LNCaP clone FGC (cell line): ENCODE measurements around the gene MKX.

ENCODE experiments used
- DNase-seq: peaks from one replicate; pipeline ENCODE4 v3.0.0-alpha.2; 2011; ENCODE audit warnings: low read depth
- H3K4me3 ChIP-seq: 2 replicates; pipeline ENCODE4 v1.5.1; 2011; ENCODE audit warnings: mild to moderate bottlenecking, low read depth, low read length, control low read depth
- TF ChIP-seq, protein P1 (sequence below): IDR thresholded peaks from 2 replicates; pipeline ENCODE4 v1.5.1; 2012; ENCODE audit warnings: mild to moderate bottlenecking; ENCODE audit not compliant: control insufficient read depth, insufficient read depth; ENCODE audit errors: extremely low read depth

MKX gene

DNA sequence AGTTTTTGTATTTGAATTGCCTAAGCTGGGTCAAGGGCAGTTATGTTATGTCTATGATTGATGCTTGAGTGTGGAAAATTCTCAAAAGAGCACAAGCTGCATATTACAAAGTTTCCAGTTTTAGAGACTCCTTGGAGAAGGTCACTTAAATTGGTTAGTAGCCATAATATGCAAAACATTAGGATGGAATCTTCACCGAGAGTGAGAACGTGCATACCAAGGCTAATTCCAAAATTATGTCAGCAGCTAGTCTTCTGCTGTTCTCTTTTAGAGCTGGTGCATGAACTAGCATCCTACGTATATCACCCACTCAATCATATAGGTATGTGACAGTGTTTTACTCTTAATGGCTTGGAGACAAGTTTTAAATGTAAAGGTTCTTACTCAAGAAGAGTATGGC lies 49.2 kb downstream of the MKX start:
- no peak overlapping the region for H3K4me3 ChIP-seq
- DNase-seq, result no peak
- TF ChIP-seq, protein P1, sequence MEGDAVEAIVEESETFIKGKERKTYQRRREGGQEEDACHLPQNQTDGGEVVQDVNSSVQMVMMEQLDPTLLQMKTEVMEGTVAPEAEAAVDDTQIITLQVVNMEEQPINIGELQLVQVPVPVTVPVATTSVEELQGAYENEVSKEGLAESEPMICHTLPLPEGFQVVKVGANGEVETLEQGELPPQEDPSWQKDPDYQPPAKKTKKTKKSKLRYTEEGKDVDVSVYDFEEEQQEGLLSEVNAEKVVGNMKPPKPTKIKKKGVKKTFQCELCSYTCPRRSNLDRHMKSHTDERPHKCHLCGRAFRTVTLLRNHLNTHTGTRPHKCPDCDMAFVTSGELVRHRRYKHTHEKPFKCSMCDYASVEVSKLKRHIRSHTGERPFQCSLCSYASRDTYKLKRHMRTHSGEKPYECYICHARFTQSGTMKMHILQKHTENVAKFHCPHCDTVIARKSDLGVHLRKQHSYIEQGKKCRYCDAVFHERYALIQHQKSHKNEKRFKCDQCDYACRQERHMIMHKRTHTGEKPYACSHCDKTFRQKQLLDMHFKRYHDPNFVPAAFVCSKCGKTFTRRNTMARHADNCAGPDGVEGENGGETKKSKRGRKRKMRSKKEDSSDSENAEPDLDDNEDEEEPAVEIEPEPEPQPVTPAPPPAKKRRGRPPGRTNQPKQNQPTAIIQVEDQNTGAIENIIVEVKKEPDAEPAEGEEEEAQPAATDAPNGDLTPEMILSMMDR, result no peak

DNA sequence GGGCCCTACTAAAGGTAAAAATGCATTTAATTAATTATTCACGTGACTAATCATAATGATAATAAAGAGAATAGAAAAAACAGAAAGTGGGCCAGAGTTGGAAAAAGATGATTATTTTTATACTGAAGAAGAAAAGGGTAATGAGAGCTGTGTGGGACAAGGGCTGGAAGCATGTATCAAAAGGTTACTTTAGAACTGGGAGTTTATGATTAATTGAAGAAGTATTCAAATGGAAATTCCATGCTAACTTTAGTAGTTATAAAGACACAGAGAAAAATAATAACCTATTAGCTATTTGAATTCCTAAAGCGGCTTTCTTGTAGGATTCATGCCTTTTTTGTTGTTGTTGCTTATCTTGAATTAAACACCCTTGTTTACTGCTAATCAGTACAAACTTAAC lies 49.9 kb downstream of the MKX start:
- no peak overlapping the region for H3K4me3 ChIP-seq
- TF ChIP-seq, protein P1, result no peak
- DNase-seq, result no peak

DNA sequence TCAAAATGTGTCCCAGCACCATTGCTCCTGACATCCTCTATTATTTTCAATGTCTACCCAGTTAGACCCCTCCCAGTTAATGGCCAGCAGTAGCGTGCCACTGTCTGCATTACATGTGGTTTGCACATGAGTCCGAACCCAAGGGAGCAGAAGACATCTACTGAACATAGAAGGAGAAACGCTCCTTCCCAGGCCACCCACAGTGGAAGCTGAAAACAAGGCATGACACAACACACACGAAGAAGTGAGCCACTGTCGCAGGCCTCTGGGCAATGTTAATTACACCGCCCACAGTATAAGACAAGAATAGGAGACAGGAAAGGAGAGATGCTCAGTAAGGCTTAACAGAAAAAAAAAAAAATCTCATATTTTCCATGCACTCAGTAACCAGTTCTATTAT lies 50.5 kb downstream of the MKX start:
- H3K4me3 ChIP-seq, result no peak overlapping the region
- DNase-seq, result no peak
- TF ChIP-seq, protein P1, result no peak

DNA sequence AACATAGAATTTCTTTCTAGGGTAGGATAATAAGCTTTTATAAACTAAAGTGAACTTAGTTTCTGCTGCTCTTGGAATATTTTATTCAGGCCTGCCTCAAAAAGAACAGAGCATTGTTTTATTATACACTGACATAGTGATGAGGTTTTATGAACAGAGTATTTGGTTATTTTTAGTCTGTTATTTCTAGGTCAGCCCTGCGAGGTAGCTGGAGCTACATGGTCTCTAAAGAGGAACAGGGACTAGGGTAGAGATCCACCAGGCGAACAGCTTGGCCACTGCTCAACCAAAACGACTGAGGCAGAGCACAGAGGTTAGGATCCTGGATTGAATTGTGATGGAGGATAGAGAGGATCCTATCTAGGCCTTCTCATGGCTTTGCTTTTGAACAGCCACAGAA lies 53.0 kb downstream of the MKX start:
- TF ChIP-seq, protein P1, result no peak
- no peak for DNase-seq
- no peak overlapping the region for H3K4me3 ChIP-seq

DNA sequence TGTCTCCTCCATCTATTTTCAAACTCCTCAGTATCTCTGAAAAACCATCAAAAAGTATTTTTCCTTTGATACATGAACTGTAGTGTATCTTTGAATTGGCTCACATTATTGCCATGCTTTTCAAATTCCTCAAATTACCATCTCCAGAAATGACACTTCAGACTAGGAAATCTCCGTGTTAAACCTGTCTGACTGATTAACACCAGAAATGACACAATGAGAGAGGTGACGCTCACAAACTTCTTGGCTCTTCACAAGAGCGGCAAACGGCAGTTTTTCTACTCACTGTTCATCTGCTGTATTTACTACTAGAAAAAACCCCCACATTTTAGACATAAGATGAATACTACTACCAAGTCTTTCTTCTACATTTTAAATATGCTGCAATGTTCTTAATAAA lies 56.6 kb downstream of the MKX start:
- TF ChIP-seq, protein P1, result no peak
- no peak for DNase-seq
- H3K4me3 ChIP-seq, result no peak overlapping the region

DNA sequence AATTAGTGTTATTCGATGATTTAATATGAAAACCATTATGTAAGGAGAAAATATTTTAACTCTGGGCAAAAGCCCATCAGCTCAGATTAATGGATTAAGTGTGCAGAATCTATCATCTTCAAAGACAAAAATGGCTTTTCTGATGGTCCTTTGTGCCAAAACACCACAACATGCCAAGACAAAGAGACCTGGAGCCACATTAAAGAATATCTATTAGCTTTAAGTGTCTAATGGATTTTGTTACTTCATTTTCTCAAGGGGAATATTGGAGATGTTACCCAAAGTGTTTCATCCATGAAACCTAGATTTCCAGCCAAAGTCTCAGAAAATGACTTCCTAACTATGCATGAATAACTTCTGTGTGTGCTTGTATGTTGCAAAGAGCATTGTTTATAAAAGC lies 57.3 kb downstream of the MKX start:
- TF ChIP-seq, protein P1, result no peak
- H3K4me3 ChIP-seq, result no peak overlapping the region
- DNase-seq, result no peak

DNA sequence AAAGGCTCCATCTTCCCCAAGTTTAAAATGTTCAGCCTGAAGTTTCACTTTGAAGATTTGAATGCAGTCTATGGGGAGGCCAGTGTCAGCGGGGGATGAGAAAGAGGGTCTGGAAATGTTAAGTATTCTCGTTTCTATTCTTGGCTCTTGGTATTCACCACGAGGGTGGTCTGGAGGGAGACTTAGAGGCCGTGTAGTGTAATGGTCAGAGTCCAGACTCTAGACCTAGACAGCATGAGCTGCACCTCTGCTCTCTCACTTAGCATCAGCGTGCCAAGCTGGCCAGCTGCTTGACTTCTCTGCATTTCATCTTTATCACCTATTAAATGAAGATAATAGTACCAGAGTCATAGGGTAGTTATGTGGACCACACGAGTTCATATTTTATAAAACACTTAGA lies 57.9 kb downstream of the MKX start:
- TF ChIP-seq, protein P1, result no peak
- no peak for DNase-seq
- no peak overlapping the region for H3K4me3 ChIP-seq
